Stomach (tissue), 9 donors: Measurements from ENCODE around the gene JAK1. TPM values are rescaled to one million over a fixed set of nuclear protein-coding genes. Genes with fewer than 3 reads are reported as not detected.

ENCODE experiments used
- DNase-seq, 2 donors: peaks; one replicate each; pipeline versions ENCODE4 v3.0.0 to v3.0.0-alpha.2; 2013 to 2019
- H3K27ac ChIP-seq, 5 donors: fragments of 200-600 bp in 4 of 5; sonication (generic) in 4 of 5; one replicate each; pipeline ENCODE4 v1.5.1; 2013 to 2019; ENCODE audit warnings: mild to moderate bottlenecking in 1 of 5, moderate library complexity in 1 of 5
- H3K27me3 ChIP-seq, 3 donors: fragments of 200-600 bp; sonication (generic); one replicate each; pipeline ENCODE4 v1.5.1; 2017 to 2019; ENCODE audit warnings: mixed run types in 1 of 3
- H3K36me3 ChIP-seq, 4 donors: fragments of 200-600 bp; sonication (generic); 1 replicate in 3 of 4; 2 replicates in 1 of 4; pipeline ENCODE4 v1.5.1; 2016 to 2019
- H3K4me1 ChIP-seq, 4 donors: fragments of 200-600 bp; sonication (generic); one replicate each; pipeline ENCODE4 v1.5.1; 2016 to 2019
- H3K4me3 ChIP-seq, 4 donors: fragments of 200-600 bp; sonication (generic) in 3 of 4; one replicate each; pipeline ENCODE4 v1.5.1; 2016 to 2019; ENCODE audit warnings: mild to moderate bottlenecking in 1 of 4
- H3K9me3 ChIP-seq, 4 donors: fragments of 200-600 bp; sonication (generic); one replicate each; pipeline ENCODE4 v1.5.1; 2016 to 2019
- EP300 ChIP-seq: sonication (generic); formaldehyde crosslinking; IDR thresholded peaks from one replicate; pipeline ENCODE4 v1.6.1; 2017; ENCODE audit warnings: antibody characterized with exemption
- POLR2A ChIP-seq, 4 donors: fragments of 450-650 bp; IDR thresholded peaks; one replicate each; pipeline ENCODE4 v1.6.1; 2016; ENCODE audit warnings: antibody characterized with exemption in 4 of 4, control low read depth in 2 of 4, mild to moderate bottlenecking in 1 of 4, moderate library complexity in 1 of 4
- POLR2AphosphoS5 ChIP-seq, 3 donors: sonication (generic); formaldehyde crosslinking; IDR thresholded peaks; one replicate each; pipeline ENCODE4 v1.6.1; 2016; ENCODE audit warnings: antibody characterized with exemption in 3 of 3
- WGBS, 5 donors: extraction: QIAGEN DNeasy Blood & Tissue Kit in 3 of 5; methylation state at CpG; one replicate each; pipeline versions ENCODE4 v1.1.5 to v1.1.7; 2013 to 2018; 5-methylcytosine and 5-hydroxymethylcytosine counted together
- intact Hi-C: fragments of 100-400 bp; cut with DNase I; formaldehyde crosslinking; loops from one replicate; pipeline ENCODE4 v1.15.1; 2023; ENCODE audit warnings: low total_unique reads
- polyA plus RNA-seq, 3 donors: library from polyadenylated mRNA; stranded (reverse); fragments of 200-250 nt; gene quantifications; one replicate each; pipeline ENCODE4 v1.2.3, GENCODE V29; 2013
- total RNA-seq, 5 donors: library from RNA; depleted of rRNA; stranded (reverse); fragments of >200 nt; gene quantifications; one replicate each; pipeline versions ENCODE4 v1.1.0 to v1.2.3, GENCODE V29; 2014 to 2016
- TF ChIP-seq, protein P1 (sequence below), 7 experiments: fragments of 450-650 bp in 4 of 7; fragments of 200-600 bp in 3 of 7; sonication (generic) in 3 of 7; IDR thresholded peaks; one replicate each; pipeline ENCODE4 v1.5.1; 2016 to 2019; ENCODE audit warnings: antibody characterized with exemption in 7 of 7, control low read depth in 2 of 7, mild to moderate bottlenecking in 1 of 7
- donor health status: healthy with polysubstance abuse.
- donor health status: Bipolar disorder and iron deficiency.
- donor health status: healthy.

Gene JAK1
- total and polyA plus RNA-seq, 8 donors = 21.3 to 149 (median 77.7) TPM

DNA sequence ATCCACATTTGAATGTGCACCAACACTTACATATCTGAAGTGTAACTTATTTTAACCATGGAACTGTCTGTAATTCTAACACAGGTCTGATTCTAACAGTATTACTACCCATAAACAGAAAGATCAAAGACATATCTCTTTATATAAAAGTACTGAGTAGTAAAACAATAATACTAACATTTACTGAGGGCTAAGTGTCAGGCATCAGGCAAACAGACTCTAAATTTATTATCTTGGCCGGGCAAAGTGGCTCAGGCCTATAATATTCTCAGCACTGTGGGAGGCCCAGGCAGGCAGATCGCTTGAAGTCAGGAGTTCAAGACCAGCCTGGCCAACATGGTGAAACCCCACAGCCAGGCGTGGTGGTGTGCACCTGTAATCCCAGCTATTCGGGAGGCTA is 85.9 kb downstream of the JAK1 start:
- Histone ChIP-seq H3K9me3 (no peaks in the 10 kb centered on the region), H3K4me3 (no peak overlapping the region), H3K4me1 (no peaks in the 10 kb centered on the region), H3K36me3 (peaks cover 23 to 87% (median 73%) of the 10 kb centered on the region in 4 donors), H3K27ac (no peak overlapping the region), H3K27me3 (no peaks in the 10 kb centered on the region)
- DNase-seq = no peak
- TF ChIP-seq, protein P1, sequence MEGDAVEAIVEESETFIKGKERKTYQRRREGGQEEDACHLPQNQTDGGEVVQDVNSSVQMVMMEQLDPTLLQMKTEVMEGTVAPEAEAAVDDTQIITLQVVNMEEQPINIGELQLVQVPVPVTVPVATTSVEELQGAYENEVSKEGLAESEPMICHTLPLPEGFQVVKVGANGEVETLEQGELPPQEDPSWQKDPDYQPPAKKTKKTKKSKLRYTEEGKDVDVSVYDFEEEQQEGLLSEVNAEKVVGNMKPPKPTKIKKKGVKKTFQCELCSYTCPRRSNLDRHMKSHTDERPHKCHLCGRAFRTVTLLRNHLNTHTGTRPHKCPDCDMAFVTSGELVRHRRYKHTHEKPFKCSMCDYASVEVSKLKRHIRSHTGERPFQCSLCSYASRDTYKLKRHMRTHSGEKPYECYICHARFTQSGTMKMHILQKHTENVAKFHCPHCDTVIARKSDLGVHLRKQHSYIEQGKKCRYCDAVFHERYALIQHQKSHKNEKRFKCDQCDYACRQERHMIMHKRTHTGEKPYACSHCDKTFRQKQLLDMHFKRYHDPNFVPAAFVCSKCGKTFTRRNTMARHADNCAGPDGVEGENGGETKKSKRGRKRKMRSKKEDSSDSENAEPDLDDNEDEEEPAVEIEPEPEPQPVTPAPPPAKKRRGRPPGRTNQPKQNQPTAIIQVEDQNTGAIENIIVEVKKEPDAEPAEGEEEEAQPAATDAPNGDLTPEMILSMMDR (IDR thresholded peaks at IDR 0.05) = no peak
- TF ChIP-seq POLR2AphosphoS5 (IDR thresholded peaks at IDR 0.05) (no peak), EP300 (no peak), POLR2A (IDR thresholded peaks at IDR 0.05) (no peak)
- WGBS, 5 donors = 93 to 100% (median 96%) methylated on average over 4 of the region's 4 CpGs
- intact Hi-C loops = no loop called here

DNA sequence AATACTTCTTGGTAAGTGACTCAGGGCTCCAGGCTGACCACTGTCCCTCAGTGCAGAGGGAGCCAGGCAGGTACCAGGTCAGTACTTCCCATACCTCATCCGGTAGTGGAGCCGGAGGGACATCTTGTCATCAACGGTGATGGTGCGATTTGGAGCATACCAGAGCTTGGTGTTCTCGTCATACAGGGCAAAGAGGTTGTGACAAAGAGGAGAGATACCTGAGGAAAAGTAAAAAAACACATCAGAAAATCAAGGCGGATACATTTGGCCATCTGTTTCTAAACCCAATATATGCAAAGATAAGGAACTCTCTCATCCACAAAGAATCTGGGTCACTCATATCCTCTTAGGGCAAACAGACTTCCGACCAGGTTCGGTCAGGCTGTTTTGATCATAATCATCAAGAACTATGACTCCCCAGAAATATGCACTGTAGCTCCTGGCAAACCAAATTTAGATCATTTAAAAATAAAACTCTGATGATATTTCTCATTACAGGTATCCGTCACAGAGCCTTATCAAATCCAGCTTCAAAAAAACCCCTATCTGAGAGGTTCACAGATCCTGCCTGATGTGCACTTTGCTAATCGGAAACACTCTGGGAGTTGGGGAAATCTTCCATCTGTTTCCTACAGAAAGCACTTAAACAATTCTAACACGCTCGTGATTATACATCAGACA is 87.3 kb downstream of the JAK1 start:
- Histone ChIP-seq H3K4me3 (no peak overlapping the region), H3K9me3 (no peaks in the 10 kb centered on the region), H3K4me1 (peaks cover 0 to 8% (median 0%) of the 10 kb centered on the region in 4 donors), H3K27ac (no peak overlapping the region), H3K27me3 (no peaks in the 10 kb centered on the region), H3K36me3 (peaks cover 16 to 87% (median 79%) of the 10 kb centered on the region in 4 donors)
- 79 to 85% (median 82%) methylated on average over 12 of the region's 12 CpGs for WGBS, 5 donors
- TF ChIP-seq EP300 (no peak), POLR2AphosphoS5 (IDR thresholded peaks at IDR 0.05) (no peak), POLR2A (IDR thresholded peaks at IDR 0.05) (no peak)
- TF ChIP-seq, protein P1 (IDR thresholded peaks at IDR 0.05) = no peak
- intact Hi-C loops = no loop called here
- no peak for DNase-seq

DNA sequence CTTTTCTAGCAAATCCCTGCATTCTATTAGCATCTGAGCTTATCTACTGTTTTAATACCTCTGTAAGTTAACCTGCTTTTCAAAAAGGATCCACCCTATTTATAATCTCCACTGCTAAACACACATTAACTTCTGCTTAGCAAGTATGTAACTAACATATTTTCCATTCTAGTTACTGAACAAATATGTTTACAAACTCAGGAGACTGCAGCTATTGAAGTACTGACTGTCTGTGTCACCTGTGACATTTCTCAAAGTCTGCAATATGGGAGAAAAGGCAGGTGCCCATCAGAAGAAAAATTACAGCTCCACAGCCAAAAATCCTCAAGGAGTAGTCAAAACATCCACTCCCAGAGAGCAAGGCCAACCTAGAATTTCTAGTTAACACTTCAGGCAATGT is 88.3 kb downstream of the JAK1 start:
- Histone ChIP-seq H3K27ac (no peak overlapping the region), H3K9me3 (no peaks in the 10 kb centered on the region), H3K27me3 (no peaks in the 10 kb centered on the region), H3K4me1 (peaks cover 0 to 8% (median 0%) of the 10 kb centered on the region in 4 donors), H3K36me3 (peaks cover 20 to 93% (median 84%) of the 10 kb centered on the region in 4 donors), H3K4me3 (no peak overlapping the region)
- intact Hi-C loops = no loop called here
- TF ChIP-seq, protein P1 (IDR thresholded peaks at IDR 0.05) = no peak
- TF ChIP-seq EP300 (no peak), POLR2AphosphoS5 (IDR thresholded peaks at IDR 0.05) (no peak), POLR2A (IDR thresholded peaks at IDR 0.05) (no peak)
- no peak for DNase-seq

DNA sequence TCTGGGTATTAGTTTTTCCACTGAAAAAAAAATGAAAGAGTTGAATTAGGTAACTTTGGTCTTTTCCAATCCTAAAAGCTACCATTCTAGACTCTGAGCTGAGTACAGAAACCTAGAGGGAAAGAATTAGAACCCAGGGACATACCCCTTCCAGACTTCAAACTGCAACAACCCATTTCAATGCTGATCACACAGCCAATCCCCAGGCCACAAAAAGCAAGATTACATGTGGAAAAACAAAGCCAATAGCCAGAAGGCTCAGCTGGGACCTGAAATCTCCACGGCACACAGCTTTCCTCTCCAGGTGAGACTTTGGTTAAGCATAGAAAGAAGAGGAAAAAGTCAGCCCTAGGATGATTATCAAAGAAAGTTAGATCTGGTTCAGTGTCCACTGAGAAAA is 88.8 kb downstream of the JAK1 start:
- H3K4me1 ChIP-seq = peaks cover 0 to 8% (median 0%) of the 10 kb centered on the region in 4 donors
- intact Hi-C loops = no loop called here
- H3K9me3 ChIP-seq = no peaks in the 10 kb centered on the region
- no peak overlapping the region for H3K27ac ChIP-seq
- DNase-seq = no peak
- 64 to 86% (median 74%) methylated on average over 1 of the region's 1 CpG for WGBS, 5 donors
- H3K27me3 ChIP-seq = no peaks in the 10 kb centered on the region
- no peak overlapping the region for H3K4me3 ChIP-seq
- H3K36me3 ChIP-seq = peaks cover 18 to 93% (median 84%) of the 10 kb centered on the region in 4 donors
- no peak for TF ChIP-seq POLR2AphosphoS5 (IDR thresholded peaks at IDR 0.05)
- TF ChIP-seq POLR2A (IDR thresholded peaks at IDR 0.05) = no peak
- TF ChIP-seq EP300 = no peak
- TF ChIP-seq, protein P1 (IDR thresholded peaks at IDR 0.05) = no peak
